ENCODE results near the gene FOXP4. TPM values are rescaled to one million over a fixed set of nuclear protein-coding genes. Genes with fewer than 3 reads are reported as not detected.

The FOXP4 gene
- total RNA-seq, 1 donor from 2014 or later: 26.9 TPM

GRCh38 chr6:41644297-41644879, 98.2 kb downstream of the FOXP4 start:
- no peak for DNase-seq (ENCODE audit: extremely low spot score, unreplicated experiment)
- H3K36me3 Mint-ChIP-seq (ENCODE audit: unreplicated experiment): peaks cover 22% of the 10 kb centered on the region

GRCh38 chr6:41645007-41645618, 98.9 kb downstream of the FOXP4 start:
- H3K4me3 Mint-ChIP-seq (ENCODE audit: unreplicated experiment): peak overlapping the region; percentile 34

More at GRCh38 chr6:41644297-41644879, 98.2 kb downstream of the FOXP4 start:
- H3K4me1 Mint-ChIP-seq (ENCODE audit: unreplicated experiment): peaks cover 89% of the 10 kb centered on the region
- no peaks in the 10 kb centered on the region for H3K27me3 Mint-ChIP-seq (ENCODE audit: unreplicated experiment)
- H3K4me3 Mint-ChIP-seq (ENCODE audit: unreplicated experiment): no peak overlapping the region
- no peak for TF ChIP-seq CTCF (IDR thresholded peaks at IDR 0.05)
- peak overlapping the region; percentile 73 for H3K27ac Mint-ChIP-seq (ENCODE audit: unreplicated experiment)
- H3K9me3 Mint-ChIP-seq (ENCODE audit: unreplicated experiment): no peaks in the 10 kb centered on the region

GRCh38 chr6:41646026-41646795, 100.0 kb downstream of the FOXP4 start:
- Mint-ChIP-seq H3K4me1 (ENCODE audit: unreplicated experiment) (peaks cover 73% of the 10 kb centered on the region), H3K4me3 (ENCODE audit: unreplicated experiment) (no peak overlapping the region), H3K27ac (ENCODE audit: unreplicated experiment) (no peak overlapping the region), H3K36me3 (ENCODE audit: unreplicated experiment) (peaks cover 28% of the 10 kb centered on the region), H3K9me3 (ENCODE audit: unreplicated experiment) (no peaks in the 10 kb centered on the region), H3K27me3 (ENCODE audit: unreplicated experiment) (no peaks in the 10 kb centered on the region)
- TF ChIP-seq CTCF (IDR thresholded peaks at IDR 0.05): no peak
- no peak for DNase-seq (ENCODE audit: extremely low spot score, unreplicated experiment)

More at GRCh38 chr6:41645007-41645618, 98.9 kb downstream of the FOXP4 start:
- no peaks in the 10 kb centered on the region for H3K27me3 Mint-ChIP-seq (ENCODE audit: unreplicated experiment)
- peak overlapping the region; percentile 46 for H3K27ac Mint-ChIP-seq (ENCODE audit: unreplicated experiment)
- DNase-seq (ENCODE audit: extremely low spot score, unreplicated experiment): no peak
- peaks cover 26% of the 10 kb centered on the region for H3K36me3 Mint-ChIP-seq (ENCODE audit: unreplicated experiment)
- no peak for TF ChIP-seq CTCF (IDR thresholded peaks at IDR 0.05)
- H3K9me3 Mint-ChIP-seq (ENCODE audit: unreplicated experiment): no peaks in the 10 kb centered on the region
- H3K4me1 Mint-ChIP-seq (ENCODE audit: unreplicated experiment): peaks cover 84% of the 10 kb centered on the region

GRCh38 chr6:41647061-41647511, 100.9 kb downstream of the FOXP4 start:
- Mint-ChIP-seq H3K9me3 (ENCODE audit: unreplicated experiment) (no peaks in the 10 kb centered on the region), H3K4me1 (ENCODE audit: unreplicated experiment) (peaks cover 69% of the 10 kb centered on the region), H3K27me3 (ENCODE audit: unreplicated experiment) (no peaks in the 10 kb centered on the region), H3K27ac (ENCODE audit: unreplicated experiment) (peak overlapping the region; percentile 65), H3K36me3 (ENCODE audit: unreplicated experiment) (peaks cover 31% of the 10 kb centered on the region), H3K4me3 (ENCODE audit: unreplicated experiment) (peak overlapping the region; percentile 29)
- DNase-seq (ENCODE audit: extremely low spot score, unreplicated experiment): no peak
- TF ChIP-seq CTCF (IDR thresholded peaks at IDR 0.05): no peak

GRCh38 chr6:41648070-41648585, 101.9 kb downstream of the FOXP4 start:
- DNase-seq (ENCODE audit: extremely low spot score, unreplicated experiment): no peak
- no peaks in the 10 kb centered on the region for H3K27me3 Mint-ChIP-seq (ENCODE audit: unreplicated experiment)
- no peak overlapping the region for H3K4me3 Mint-ChIP-seq (ENCODE audit: unreplicated experiment)
- no peak for TF ChIP-seq CTCF (IDR thresholded peaks at IDR 0.05)
- peaks cover 68% of the 10 kb centered on the region for H3K4me1 Mint-ChIP-seq (ENCODE audit: unreplicated experiment)
- H3K9me3 Mint-ChIP-seq (ENCODE audit: unreplicated experiment): no peaks in the 10 kb centered on the region
- H3K36me3 Mint-ChIP-seq (ENCODE audit: unreplicated experiment): peaks cover 34% of the 10 kb centered on the region
- H3K27ac Mint-ChIP-seq (ENCODE audit: unreplicated experiment): peak overlapping the region; percentile 45

All from osteocyte (in vitro differentiated cells).